Dermis microvascular lymphatic vessel endothelial cell (primary cell): Measurements from ENCODE around the gene ZNF836. TPM values are rescaled to one million over a fixed set of nuclear protein-coding genes. Genes with fewer than 3 reads are reported as not detected.
"Not testable (repeated sequence)": the region's sequence is repeated elsewhere in the genome, so short reads cannot be mapped to it uniquely, and the experiment has no call there.

Experiments
- DNase-seq, 2 donors: peaks; one replicate each; pipeline versions ENCODE4 v3.0.0 to v3.0.0-alpha.2; 2010; ENCODE audit warnings: low read depth in 2 of 2
- total RNA-seq: library from RNA; depleted of rRNA; stranded (reverse); fragments of >200 nt; gene quantifications from 2 replicates; pipeline ENCODE4 v1.2.1, GENCODE V29; 2014

ZNF836 gene
- 7.5 and 7.8 TPM in 2 replicates for total RNA-seq

DNA sequence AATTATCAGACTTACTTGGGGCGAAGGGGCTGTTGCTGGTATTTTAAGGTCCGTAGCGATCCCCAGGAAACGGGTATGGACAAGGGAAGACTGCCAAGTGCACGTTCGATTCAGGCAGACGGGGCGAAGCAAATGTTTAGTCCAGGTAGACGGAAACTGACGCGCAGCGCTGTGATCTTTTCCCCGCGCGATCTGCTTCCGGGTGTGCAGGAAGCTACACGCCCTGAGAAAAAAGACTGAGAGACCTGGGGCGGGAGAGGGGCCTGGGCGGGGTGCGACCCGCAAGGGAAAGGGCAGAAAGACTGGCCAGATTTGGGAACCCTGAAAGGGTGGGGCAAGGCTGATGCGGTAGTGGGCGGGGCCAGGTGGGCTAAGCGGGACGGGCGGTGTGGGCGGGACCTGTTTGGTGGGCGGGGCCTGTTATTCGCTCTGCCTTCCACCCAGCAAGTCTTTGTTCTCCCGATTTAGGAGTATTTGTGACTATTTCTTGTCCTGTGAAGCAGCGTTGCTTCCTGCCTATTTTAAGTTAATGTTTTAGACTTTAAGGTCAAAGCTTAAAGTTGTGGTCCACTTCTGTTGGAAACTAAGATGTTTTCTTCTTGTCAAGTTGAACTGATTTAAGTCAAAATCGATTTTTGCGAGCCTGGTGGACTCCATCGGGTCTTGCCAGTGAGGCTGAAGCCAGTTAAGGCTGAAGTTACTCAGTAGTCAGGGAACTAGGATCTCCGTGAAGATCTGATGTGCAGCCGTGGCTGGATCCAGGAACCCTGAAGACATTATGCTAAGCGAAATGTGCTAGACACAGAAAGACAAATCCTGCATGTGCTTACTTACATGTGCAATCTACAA is at the start of gene ZNF836:
TSS of gene ZNF836 (minus strand) at position 301 of the 849 bp plus-strand sequence. CDS start 3,549 bp downstream, outside the sequence.
- peak; percentile 52 to 74 for DNase-seq

DNA sequence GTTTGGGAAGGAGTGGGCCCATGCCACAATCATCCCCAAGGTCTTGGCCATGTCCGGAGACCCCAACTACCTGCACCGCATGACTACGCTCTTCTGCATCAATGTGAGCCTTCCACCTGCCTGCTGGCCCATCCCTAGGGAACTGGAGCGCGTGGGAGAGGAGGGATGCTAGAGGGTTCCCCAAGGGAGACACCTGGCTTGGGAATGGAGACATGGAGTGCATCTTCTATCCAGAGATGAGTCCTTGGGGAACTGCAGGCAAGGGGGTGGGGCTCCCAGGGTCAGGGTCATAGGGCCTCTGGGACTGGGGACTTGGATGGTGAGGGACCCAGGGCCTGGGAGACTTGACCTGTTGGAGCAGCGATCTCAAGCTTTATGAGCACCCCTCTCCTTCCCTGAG is 49.6 kb upstream of the ZNF836 start:
- DNase-seq, result no peak

DNA sequence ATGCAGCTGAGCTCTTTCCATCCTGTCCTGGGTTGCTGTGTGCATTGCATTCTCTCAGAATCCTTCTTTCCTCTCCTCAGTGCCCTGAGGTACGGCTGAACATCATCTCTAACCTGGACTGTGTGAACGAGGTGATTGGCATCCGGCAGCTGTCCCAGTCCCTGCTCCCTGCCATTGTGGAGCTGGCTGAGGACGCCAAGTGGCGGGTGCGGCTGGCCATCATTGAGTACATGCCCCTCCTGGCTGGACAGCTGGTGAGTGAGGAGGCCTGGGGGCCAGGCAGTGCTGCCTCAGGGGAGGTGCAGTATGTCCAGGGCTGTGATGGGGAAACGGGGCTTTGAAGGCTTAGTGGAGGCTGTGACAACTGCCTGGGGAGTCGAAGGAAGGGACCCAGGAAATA is 48.2 kb upstream of the ZNF836 start:
- no peak for DNase-seq

DNA sequence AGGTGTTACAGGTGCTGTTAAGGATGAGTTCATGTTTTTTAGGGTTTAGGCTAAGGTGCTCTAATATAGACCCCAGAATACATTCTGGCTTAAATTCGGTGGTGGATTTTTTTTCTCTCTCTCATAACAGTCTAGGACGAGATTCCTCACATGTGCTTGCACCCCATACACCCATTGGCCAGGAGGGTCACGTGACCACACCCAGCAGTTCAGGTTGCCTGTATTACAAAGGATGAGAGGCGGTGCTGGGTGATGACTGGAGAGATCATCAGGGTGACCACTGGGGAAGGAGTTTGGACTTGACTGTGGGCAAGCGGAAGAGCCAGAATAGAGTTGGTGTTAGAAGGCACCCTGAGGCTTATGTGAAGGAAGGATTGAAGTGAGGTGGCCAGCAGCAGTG is 46.2 kb upstream of the ZNF836 start:
- DNase-seq, result no peak

- no peak for DNase-seq
These were observed 45.0 kb upstream of the ZNF836 start for GRCh38 chr19:52216401-52216800.

DNA sequence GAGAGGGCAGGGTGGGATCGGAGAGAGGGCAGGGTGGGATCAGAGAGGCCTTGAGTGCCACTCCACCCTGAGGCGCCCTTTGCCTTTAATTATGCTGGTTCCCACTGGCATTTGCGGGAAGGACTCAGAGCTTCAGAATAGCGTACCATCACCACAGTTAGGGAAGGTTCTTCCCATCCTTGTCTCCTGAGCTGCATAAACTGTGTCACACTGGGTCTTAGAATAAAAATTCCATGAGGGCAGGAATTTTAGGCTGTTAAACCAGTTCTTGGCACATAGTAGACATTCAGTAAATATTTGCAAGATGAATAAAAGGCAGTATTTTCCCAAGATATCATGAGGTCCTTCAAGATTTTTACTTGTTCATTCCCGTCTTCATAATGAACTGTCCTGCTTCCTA is 42.8 kb upstream of the ZNF836 start:
- DNase-seq, result no peak

- DNase-seq, result no peak
These were observed 41.3 kb upstream of the ZNF836 start for GRCh38 chr19:52212572-52213255.

DNA sequence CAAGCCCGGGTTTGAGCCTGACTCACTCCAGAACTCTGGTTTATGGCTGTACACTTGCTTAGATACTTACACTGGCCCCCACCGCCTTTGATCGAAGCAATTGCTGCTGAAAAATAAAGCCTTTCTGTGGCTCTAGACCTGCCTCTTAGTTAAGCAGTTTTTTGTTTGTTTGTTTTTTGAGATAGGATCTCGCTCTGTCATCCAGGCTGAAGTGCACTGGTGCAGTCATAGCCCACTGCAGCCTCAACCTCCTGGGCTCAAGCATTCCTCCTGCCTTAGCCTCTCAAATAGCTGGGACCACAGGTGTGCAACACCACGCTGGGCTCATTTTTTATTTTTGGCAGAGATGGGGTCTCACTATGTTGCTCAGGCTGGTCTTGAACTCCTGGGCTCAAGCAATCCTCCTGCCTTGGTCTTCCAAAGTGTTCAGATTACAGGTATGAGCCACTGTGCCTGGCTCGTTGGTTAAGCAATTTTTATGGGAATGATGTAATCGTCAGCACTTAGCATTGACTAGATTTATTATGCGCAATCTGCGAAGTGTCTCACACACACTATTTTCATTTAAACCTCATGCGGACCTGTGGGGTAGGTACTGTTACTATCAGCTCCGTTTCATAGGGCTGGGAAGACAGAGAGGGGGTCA is 40.6 kb upstream of the ZNF836 start:
- DNase-seq, result no peak

GRCh38 chr19:52211203-52211602 is 39.8 kb upstream of the ZNF836 start:
- no peak for DNase-seq

GRCh38 chr19:52206481-52206880 is 35.1 kb upstream of the ZNF836 start:
- no peak for DNase-seq

DNA sequence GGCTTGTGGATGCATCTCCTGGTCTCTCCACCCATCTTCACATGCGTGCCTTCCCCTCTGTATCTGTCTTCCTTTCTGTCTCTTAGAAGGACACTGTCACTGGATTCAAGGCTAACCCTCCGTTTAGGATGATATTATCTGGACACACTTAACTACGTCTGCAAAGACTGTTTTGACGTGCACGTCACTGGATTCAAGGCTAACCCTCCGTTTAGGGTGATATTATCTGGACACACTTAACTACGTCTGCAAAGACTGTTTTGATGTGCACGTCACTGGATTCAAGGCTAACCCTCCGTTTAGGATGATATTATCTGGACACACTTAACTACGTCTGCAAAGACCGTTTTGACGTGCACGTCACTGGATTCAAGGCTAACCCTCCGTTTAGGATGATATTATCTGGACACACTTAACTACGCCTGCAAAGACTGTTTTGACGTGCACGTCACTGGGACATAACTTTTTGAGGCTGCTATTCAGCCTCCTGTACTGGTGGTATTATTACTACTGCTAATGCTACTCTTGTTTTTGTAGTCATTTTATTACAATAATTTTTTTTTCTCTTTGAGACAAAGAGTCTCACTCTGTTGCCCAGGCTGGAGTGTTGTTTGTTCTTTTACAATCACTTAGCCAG is 29.5 kb upstream of the ZNF836 start:
- not testable (repeated sequence) for DNase-seq

GRCh38 chr19:52200044-52200443 is 28.6 kb upstream of the ZNF836 start:
- DNase-seq, result peak; percentile 9 to 76

DNA sequence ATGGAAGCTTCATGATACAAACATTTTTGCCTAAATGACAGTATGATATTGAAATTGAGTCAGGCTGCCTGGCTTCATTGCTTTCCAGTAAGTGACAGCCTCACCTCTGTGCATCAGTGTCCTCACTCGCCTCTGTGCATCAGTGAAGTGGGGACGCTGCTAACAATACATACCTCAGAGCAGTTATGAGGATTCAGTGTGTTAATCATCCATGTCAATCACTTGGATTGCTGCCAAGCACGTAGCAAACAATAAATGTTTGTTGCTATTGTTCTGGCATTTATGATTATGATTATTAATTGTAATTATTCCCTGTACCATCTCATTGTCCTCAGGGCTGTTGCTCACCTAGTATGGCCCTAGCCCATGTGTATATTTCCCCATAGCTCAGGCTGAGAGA is 27.3 kb upstream of the ZNF836 start:
- DNase-seq, result peak in 1 of 2 donors; percentile 22

- no peak for DNase-seq
These were observed 26.5 kb upstream of the ZNF836 start for GRCh38 chr19:52197964-52198363.

DNA sequence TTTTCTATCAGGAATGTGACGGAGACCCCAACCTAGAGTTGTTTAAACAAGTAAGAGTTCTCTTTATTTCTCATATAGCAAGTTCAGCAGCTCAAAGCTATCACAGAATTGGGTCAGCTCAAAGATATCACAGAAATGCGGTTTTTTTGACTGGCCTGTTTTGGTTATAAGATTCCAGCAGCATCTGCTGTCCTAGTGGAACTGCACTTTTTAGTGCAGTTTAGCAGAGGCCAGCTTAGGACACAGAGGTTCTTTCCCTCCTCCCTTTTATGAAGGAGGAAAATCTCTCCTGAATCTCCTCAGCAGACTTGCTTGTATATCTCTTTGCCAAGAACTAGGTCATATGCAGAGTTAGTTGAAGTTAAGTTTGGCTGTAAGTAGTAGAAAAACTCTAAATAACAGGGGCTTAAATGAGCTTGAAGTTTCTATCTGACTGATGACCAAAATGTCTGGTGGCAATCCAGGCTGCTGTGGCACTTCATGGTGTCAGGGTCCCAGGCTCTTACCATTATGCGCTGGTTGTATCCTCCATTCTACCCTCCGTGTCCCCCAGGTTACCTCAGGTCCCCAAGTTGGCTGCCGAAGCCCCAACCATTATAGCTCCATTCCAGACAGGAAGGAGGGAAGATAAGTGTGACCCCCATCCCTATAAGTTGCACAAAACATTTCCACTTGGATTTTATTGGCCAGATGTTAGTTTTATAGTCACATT is 25.0 kb upstream of the ZNF836 start:
- DNase-seq, result no peak

DNA sequence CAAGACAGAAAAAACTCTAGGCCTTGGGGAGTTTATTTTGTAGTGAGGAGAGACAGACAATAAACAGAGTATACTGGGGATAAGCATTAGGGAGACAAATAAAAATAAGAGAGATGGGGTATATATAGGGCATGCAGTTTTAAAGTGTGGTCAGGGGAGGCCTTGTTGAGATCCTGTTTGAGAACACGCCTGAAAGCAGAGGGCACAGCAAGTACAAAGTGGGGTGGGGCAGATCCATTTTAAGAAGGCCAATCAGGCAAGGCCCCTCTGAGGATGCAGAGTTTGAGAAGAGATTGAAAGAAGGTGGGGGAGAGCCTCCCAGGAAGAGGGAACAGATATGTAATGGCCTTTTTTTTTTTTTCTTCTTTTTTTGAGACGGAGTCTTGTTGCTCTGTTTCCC is 20.5 kb upstream of the ZNF836 start:
- DNase-seq, result no peak

DNA sequence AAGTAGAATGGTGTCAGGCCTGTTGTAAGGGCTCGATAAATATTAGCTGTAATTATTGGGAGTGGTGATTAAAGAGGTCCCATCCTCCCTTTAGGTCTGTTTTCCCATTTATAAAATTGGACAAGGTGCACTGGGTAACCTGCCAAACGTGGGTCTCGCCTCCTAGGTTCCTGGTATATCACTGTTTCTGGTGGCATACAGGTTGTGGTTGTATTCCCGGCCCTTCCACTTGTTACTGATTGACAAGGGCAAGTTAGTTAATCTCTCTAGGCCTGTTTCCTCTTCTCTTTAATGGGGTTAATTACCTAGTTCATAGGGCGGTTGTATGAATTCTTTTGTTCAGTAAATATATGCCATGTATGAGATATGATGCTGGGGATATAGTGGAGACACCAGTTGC is 20.0 kb upstream of the ZNF836 start:
- no peak for DNase-seq

GRCh38 chr19:52190487-52191293 is 19.3 kb upstream of the ZNF836 start:
- DNase-seq, result peak in 1 of 2 donors; percentile 43

DNA sequence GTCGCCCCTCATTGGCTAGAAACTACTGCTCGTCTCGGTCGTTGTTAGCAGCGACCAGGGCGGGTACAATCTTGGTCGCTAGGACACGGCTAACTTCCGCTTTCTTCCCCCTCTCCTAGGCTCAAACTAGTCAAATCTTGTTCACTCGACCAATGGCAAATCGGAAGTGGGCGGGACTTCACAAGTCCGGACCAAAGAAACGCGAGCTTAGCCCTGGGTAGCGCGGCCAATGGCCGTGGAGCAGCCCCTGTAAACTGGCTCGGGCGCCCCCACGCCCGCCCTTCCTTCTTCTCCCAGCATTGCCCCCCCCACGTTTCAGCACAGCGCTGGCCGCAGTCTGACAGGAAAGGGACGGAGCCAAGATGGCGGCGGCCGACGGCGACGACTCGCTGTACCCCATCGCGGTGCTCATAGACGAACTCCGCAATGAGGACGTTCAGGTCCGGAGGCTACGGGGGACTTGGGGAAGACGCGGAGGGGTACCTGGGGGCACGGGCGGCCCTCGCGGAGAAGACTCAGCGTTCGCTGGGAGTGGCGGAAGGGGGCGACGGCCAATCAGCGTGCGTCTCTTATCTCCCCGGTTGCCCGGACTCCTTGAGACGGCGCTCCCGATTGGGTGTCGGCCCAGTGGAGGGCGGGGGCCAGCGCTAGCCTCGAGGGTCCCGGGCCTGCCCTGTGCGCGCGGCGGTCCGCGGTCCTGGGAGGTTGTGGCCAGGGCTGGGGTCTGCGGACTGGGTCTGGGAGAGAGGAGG is 18.5 kb upstream of the ZNF836 start, which contains the start of gene PPP2R1A:
TSS of gene PPP2R1A (plus strand) at position 318 of the 752 bp plus-strand sequence. CDS start at position 363, 45 bp downstream.
- DNase-seq, result peak; percentile 100
